ENCODE measurements around the gene DNAJB13. TPM values are rescaled to one million over a fixed set of nuclear protein-coding genes. Genes with fewer than 3 reads are reported as not detected.

DNAJB13 gene
- total and polyA plus RNA-seq, 2 of the 13 experiments (the other 11 are each of a cell fraction or from before 2014, with no cell fraction given), result 2.3 TPM; not detected in 1

- BruUV-seq (replicated peaks), result no TSS peak
- CTCF ChIA-PET (ENCODE audit: low intra/inter-chr PET ratio, low total read pairs), result no interaction called here
- FAIRE-seq, result no peak
These were observed 5.4 kb upstream of the DNAJB13 start for GRCh38 chr11:73945396-73945795.

More at GRCh38 chr11:73945396-73945795, 5.4 kb upstream of the DNAJB13 start:
- Histone ChIP-seq H3K9me3 (ENCODE audit: low read length) (no peaks in the 10 kb centered on the region), H3K4me2 (ENCODE audit: low read depth, low read length) (no peak overlapping the region), H3K36me3 (replicated peaks in 1 of 2; ENCODE audit: control insufficient read depth in 1 of 2, insufficient read depth in 2 of 2, low read length in 2 of 2) (peaks cover 0 to 7% of the 10 kb centered on the region in 2 experiments; a peak in 2 of 5 replicates), H3K79me2 (ENCODE audit: insufficient read depth, low read length) (no peaks in the 10 kb centered on the region), H3K27ac (ENCODE audit: extremely low read length, insufficient read depth, low read length) (no peak overlapping the region), H3K4me1 (ENCODE audit: insufficient read depth, low read length) (peaks cover 27% of the 10 kb centered on the region), H3K27me3 (ENCODE audit: control insufficient read depth in 1 of 2, insufficient read depth in 2 of 2, low read length in 2 of 2) (no peaks in the 10 kb centered on the region), H2AFZ (ENCODE audit: low read length) (no peak overlapping the region), H3K9ac (ENCODE audit: insufficient read depth, low read depth, low read length) (no peak overlapping the region), H3K4me3 (replicated peaks in 1 of 3; ENCODE audit: insufficient read depth in 1 of 3, low read depth in 2 of 3, low read length in 3 of 3) (no peak overlapping the region), H4K20me1 (ENCODE audit: insufficient read depth, low read length) (0 out of 2 replicates have a peak, but pooled peaks cover 3% of the 10 kb centered on the region)
- WGBS (ENCODE audit: low lambda C conversion rate), result 71% methylated on average over 4 of the region's 4 CpGs
- in situ Hi-C loops (cut with HindIII; ENCODE audit: extremely low pct_ligation_motif_present, low pct_unique_long_range_greater_than_20kb) (no loop called here), intact Hi-C loops (cut with micrococcal nuclease; ENCODE audit: unreplicated experiment) (no loop called here)
- TF ChIP-seq AKAP8 (CRISPR knock-in tag; IDR thresholded peaks at IDR 0.05), result no peak
- no peak for TF ChIP-seq NCOA5 (CRISPR knock-in tag; IDR thresholded peaks at IDR 0.05)
- TF ChIP-seq ZNF746 (CRISPR knock-in tag; IDR thresholded peaks at IDR 0.05), result no peak
- no peak for TF ChIP-seq DNMT3B (CRISPR knock-in tag; conservative IDR thresholded peaks at IDR 0.05)
- TF ChIP-seq ZMAT3 (CRISPR knock-in tag; conservative IDR thresholded peaks at IDR 0.05), result no peak
- no peak for TF ChIP-seq CREB1 (IDR thresholded peaks at IDR 0.05)
- TF ChIP-seq CREB1 (CRISPR knock-in tag; IDR thresholded peaks at IDR 0.05), result no peak
- TF ChIP-seq ZNF292 (CRISPR knock-in tag; IDR thresholded peaks at IDR 0.05; ENCODE audit: borderline replicate concordance, low read depth), result no peak
- TF ChIP-seq ZNF20 (CRISPR knock-in tag; IDR thresholded peaks at IDR 0.05), result no peak
- no peak for TF ChIP-seq ATF5 (CRISPR knock-in tag; IDR thresholded peaks at IDR 0.05; ENCODE audit: low read depth)
- TF ChIP-seq AHDC1 (CRISPR knock-in tag; IDR thresholded peaks at IDR 0.05; ENCODE audit: borderline replicate concordance), result no peak
- no peak for TF ChIP-seq ZNF546 (CRISPR knock-in tag; conservative IDR thresholded peaks at IDR 0.05)
- no peak for TF ChIP-seq ZNF597 (CRISPR knock-in tag; IDR thresholded peaks at IDR 0.05)
- TF ChIP-seq ZSCAN25 (CRISPR knock-in tag; IDR thresholded peaks at IDR 0.05), result no peak
- no peak for TF ChIP-seq NR2F2 (IDR thresholded peaks at IDR 0.05; ENCODE audit: borderline replicate concordance, low read depth)
- no peak for TF ChIP-seq ZNF296 (CRISPR knock-in tag; conservative IDR thresholded peaks at IDR 0.05)
- TF ChIP-seq ZBTB14 (CRISPR knock-in tag; IDR thresholded peaks at IDR 0.05), result no peak
- TF ChIP-seq GLI4 (CRISPR knock-in tag; IDR thresholded peaks at IDR 0.05; ENCODE audit: borderline replicate concordance), result no peak
- DNase-seq (ENCODE audit: low spot score) (no peak), ATAC-seq (no peak)
- POLR2A ChIA-PET, result no interaction called here

Data from HepG2 (cell line).